Osteocyte (in vitro differentiated cells): ENCODE results near the gene NQO2. TPM values are rescaled to one million over a fixed set of nuclear protein-coding genes. Genes with fewer than 3 reads are reported as not detected.
A peak's percentile ranks its signal among the peaks of the same experiment; 100 is the strongest.

Experiments used
- DNase-seq: peaks from one replicate; pipeline ENCODE4 v3.0.0; 2021; ENCODE audit warnings: mixed read lengths; ENCODE audit not compliant: unreplicated experiment; ENCODE audit errors: extremely low spot score
- H3K27ac Mint-ChIP-seq: one replicate; pipeline ENCODE4 v1.8.0; 2021; ENCODE audit warnings: mild to moderate bottlenecking, mixed read lengths; ENCODE audit not compliant: unreplicated experiment
- H3K27me3 Mint-ChIP-seq: one replicate; pipeline ENCODE4 v1.8.0; 2021; ENCODE audit warnings: mixed read lengths; ENCODE audit not compliant: unreplicated experiment
- H3K36me3 Mint-ChIP-seq: one replicate; pipeline ENCODE4 v1.8.0; 2021; ENCODE audit warnings: mixed read lengths; ENCODE audit not compliant: unreplicated experiment
- H3K4me1 Mint-ChIP-seq: one replicate; pipeline ENCODE4 v1.8.0; 2021; ENCODE audit warnings: mixed read lengths; ENCODE audit not compliant: unreplicated experiment
- H3K4me3 Mint-ChIP-seq: one replicate; pipeline ENCODE4 v1.8.0; 2021; ENCODE audit warnings: mild to moderate bottlenecking, moderate library complexity, mixed read lengths; ENCODE audit not compliant: unreplicated experiment
- H3K9me3 Mint-ChIP-seq: one replicate; pipeline ENCODE4 v1.8.0; 2021; ENCODE audit warnings: mixed read lengths; ENCODE audit not compliant: unreplicated experiment
- CTCF ChIP-seq: fragments of 200-600 bp; sonication (generic); IDR thresholded peaks from 2 replicates; pipeline ENCODE4 v1.5.0; 2021; ENCODE audit warnings: antibody characterized with exemption, mild to moderate bottlenecking, moderate library complexity
- total RNA-seq: library from RNA; stranded (reverse); gene quantifications from 2 replicates; pipeline ENCODE4 v1.2.1, GENCODE V29; 2021

NQO2 gene
- total RNA-seq, 1 donor from 2014 or later, result 40.1 TPM

GRCh38 chr6:3011158-3011557, 11.5 kb downstream of the NQO2 start:
- no peak overlapping the region for H3K27ac Mint-ChIP-seq
- H3K4me1 Mint-ChIP-seq, result peaks cover 13% of the 10 kb centered on the region
- DNase-seq, result no peak
- peaks cover 20% of the 10 kb centered on the region for H3K9me3 Mint-ChIP-seq
- H3K36me3 Mint-ChIP-seq, result peaks cover 76% of the 10 kb centered on the region
- H3K4me3 Mint-ChIP-seq, result no peak overlapping the region
- H3K27me3 Mint-ChIP-seq, result no peaks in the 10 kb centered on the region
- no peak for TF ChIP-seq CTCF

DNA sequence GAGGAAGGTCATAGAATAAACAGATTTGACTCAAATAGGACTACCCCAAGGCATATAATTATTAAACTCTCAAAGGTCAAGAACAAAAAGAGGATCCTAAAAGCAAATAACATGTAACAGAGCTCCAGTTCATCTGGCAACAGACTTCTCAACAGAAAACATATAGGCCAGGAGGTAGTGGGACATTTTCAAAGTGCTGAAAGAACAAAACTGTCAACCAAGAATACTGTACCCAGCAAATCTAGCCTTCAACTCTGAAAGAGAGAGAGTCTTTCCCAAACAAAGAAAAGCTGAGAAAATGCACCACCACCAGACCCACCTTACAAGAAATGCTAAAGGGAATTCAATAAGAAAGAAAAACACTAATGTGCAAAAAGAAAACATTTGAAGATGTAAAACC, 11.9 kb downstream of the NQO2 start:
- peaks cover 20% of the 10 kb centered on the region for H3K9me3 Mint-ChIP-seq
- H3K27ac Mint-ChIP-seq, result no peak overlapping the region
- H3K27me3 Mint-ChIP-seq, result no peaks in the 10 kb centered on the region
- H3K4me1 Mint-ChIP-seq, result peaks cover 13% of the 10 kb centered on the region
- H3K36me3 Mint-ChIP-seq, result peaks cover 75% of the 10 kb centered on the region
- no peak for TF ChIP-seq CTCF
- no peak overlapping the region for H3K4me3 Mint-ChIP-seq
- no peak for DNase-seq

- Mint-ChIP-seq H3K4me3 (no peak overlapping the region), H3K9me3 (peaks cover 20% of the 10 kb centered on the region), H3K27me3 (no peaks in the 10 kb centered on the region), H3K4me1 (peaks cover 13% of the 10 kb centered on the region), H3K27ac (peak overlapping the region; percentile 83), H3K36me3 (peaks cover 73% of the 10 kb centered on the region)
- peak; percentile 84 for DNase-seq
- TF ChIP-seq CTCF, result no peak
Measured at GRCh38 chr6:3013486-3013885, 13.8 kb downstream of the NQO2 start.

DNA sequence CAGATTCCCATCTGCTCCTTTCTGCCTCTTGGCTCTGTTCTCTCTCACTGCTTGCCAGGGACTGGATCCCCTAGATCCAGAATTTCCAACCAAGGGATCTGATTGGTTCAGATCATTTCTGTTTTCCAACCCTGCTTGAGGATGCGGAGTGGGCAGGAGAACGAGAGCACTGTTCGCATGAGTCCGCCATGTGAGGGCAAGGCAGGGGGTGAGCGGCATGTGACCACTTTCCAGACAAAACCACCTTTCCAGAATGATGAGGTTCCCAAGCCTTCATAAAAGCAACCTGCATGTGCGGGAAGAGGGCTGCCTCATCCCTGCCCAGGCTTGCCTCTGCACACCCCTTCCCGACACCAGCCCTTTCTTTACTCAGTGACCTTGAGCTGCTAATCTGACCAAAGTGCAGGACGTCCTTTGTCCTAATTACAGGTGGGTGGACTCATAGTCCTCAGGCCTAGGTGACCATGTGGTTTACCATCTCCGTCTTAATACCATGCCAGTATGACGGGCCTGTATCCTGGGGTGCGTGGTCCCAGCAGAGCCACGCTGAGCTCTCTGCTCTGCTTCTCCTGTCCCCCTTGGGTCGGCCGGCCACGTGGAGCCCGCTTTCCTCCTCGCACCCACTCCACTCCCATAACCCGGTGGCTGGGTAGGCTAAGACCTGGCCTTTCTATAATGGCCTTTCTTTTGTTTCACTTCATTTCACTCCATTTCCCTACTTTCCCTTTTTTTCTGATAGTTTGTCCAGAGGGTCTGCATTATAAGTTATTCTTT, 14.4 kb downstream of the NQO2 start:
- Mint-ChIP-seq H3K27me3 (no peaks in the 10 kb centered on the region), H3K27ac (peak overlapping the region; percentile 83), H3K9me3 (peaks cover 20% of the 10 kb centered on the region), H3K36me3 (peaks cover 67% of the 10 kb centered on the region), H3K4me1 (peaks cover 13% of the 10 kb centered on the region), H3K4me3 (no peak overlapping the region)
- no peak for TF ChIP-seq CTCF
- DNase-seq, result peak; percentile 75

- H3K9me3 Mint-ChIP-seq, result peaks cover 20% of the 10 kb centered on the region
- no peak for DNase-seq
- peaks cover 13% of the 10 kb centered on the region for H3K4me1 Mint-ChIP-seq
- H3K4me3 Mint-ChIP-seq, result no peak overlapping the region
- H3K27ac Mint-ChIP-seq, result no peak overlapping the region
- H3K36me3 Mint-ChIP-seq, result peaks cover 65% of the 10 kb centered on the region
- TF ChIP-seq CTCF, result no peak
- no peaks in the 10 kb centered on the region for H3K27me3 Mint-ChIP-seq
Measured at GRCh38 chr6:3014675-3015066, 15.0 kb downstream of the NQO2 start.
